Body of pancreas (tissue), 4 donors: ENCODE measurements around the gene SLC15A4.

Experiments used
- POLR2A ChIP-seq, 3 donors: fragments of 450-650 bp; IDR thresholded peaks; one replicate each; pipeline ENCODE4 v1.6.1; 2016; ENCODE audit warnings: antibody characterized with exemption in 3 of 3, mild to moderate bottlenecking in 2 of 3
- TF ChIP-seq, protein P1 (sequence below), 7 experiments: fragments of 450-650 bp in 4 of 7; fragments of 200-600 bp in 3 of 7; sonication (generic) in 3 of 7; IDR thresholded peaks; one replicate each; pipeline ENCODE4 v1.5.1; 2016 to 2019; ENCODE audit warnings: antibody characterized with exemption in 7 of 7

DNA sequence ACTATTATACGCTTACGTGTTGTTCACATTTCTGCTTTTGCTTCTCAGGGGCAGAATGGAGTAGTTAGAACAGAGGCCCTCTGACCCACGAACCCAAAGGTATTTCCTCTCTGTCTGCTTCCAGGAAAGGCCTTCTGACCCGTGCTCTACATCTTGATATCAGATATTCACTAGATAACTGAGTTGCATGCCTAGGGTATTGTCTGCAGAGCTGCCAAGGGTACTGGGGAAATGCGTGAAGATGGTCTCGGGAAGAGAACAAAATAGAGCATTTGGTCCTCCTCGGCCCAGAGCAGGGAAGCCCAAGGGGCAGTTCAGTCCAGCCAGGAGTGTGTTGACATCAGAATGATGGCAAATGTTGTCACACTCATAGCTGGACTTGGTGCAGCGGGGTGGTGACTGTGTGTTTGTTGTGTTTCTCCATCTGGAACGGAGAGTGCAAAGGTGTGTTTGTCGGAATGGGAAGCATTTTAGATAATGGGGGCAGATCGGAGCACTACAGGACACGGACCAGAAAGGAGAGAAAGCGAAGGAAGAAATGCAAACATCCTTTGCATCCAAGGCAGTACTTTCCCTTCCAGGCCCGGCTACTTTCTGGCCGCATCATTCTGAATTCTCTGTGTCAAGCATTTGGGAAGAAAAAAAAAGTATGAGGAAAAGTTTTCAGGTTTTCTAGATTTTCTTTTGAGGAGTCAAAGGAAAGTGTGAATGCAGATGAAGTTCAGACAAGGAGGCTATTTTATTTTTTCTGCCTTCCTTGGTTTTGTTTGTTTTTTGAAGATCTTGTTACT is 37.7 kb upstream of the SLC15A4 start:
- TF ChIP-seq, protein P1, sequence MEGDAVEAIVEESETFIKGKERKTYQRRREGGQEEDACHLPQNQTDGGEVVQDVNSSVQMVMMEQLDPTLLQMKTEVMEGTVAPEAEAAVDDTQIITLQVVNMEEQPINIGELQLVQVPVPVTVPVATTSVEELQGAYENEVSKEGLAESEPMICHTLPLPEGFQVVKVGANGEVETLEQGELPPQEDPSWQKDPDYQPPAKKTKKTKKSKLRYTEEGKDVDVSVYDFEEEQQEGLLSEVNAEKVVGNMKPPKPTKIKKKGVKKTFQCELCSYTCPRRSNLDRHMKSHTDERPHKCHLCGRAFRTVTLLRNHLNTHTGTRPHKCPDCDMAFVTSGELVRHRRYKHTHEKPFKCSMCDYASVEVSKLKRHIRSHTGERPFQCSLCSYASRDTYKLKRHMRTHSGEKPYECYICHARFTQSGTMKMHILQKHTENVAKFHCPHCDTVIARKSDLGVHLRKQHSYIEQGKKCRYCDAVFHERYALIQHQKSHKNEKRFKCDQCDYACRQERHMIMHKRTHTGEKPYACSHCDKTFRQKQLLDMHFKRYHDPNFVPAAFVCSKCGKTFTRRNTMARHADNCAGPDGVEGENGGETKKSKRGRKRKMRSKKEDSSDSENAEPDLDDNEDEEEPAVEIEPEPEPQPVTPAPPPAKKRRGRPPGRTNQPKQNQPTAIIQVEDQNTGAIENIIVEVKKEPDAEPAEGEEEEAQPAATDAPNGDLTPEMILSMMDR (IDR thresholded peaks at IDR 0.05), result no peak
- TF ChIP-seq POLR2A (IDR thresholded peaks at IDR 0.05), result no peak
